ENCODE results near the gene MOGAT1. TPM values are rescaled to one million over a fixed set of nuclear protein-coding genes. Genes with fewer than 3 reads are reported as not detected.

Gene MOGAT1
- total and polyA plus RNA-seq, 2 of the 8 experiments (the other 6 are each of a cell fraction or from before 2014, with no cell fraction given): 0.11 to 0.67 TPM

DNA sequence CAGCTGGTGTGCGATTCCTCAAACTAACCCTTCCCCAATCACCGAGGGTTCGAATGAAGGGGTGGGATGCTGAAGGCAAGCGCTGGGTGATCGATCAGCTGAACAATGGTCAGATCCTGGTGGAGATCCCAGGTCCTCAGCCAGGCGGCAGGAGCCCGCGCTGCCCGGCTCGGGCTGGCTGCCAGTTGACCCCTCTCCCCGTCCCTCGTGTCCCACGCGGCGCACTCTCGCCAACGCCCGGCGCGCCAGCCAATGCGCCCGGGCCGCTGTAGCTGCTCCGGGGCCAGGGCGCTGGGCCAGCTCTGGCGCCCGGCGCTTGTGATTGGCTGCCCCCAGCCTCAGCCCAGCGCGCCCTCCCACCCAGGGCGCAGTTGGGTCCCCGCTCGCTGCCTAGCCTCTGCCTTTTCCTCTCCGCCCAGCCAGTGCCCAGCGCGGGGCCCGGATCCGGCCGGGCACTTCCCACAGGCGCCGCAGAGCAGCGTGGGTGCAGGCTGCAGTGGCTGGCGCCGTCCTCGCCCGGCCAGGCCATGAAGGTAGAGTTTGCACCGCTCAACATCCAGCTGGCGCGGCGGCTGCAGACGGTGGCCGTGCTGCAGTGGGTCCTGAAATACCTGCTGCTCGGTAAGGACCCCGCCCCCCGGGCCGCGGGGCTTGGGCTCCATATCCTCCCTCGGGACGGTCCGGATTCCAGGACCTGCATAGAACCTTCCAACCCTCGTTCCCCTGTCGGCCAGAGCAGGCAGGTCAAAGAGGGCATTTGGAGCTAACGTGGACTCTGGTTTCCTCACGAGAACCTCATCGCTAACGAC is at the start of gene MOGAT1 (continued):
- TF ChIP-seq, protein P1, sequence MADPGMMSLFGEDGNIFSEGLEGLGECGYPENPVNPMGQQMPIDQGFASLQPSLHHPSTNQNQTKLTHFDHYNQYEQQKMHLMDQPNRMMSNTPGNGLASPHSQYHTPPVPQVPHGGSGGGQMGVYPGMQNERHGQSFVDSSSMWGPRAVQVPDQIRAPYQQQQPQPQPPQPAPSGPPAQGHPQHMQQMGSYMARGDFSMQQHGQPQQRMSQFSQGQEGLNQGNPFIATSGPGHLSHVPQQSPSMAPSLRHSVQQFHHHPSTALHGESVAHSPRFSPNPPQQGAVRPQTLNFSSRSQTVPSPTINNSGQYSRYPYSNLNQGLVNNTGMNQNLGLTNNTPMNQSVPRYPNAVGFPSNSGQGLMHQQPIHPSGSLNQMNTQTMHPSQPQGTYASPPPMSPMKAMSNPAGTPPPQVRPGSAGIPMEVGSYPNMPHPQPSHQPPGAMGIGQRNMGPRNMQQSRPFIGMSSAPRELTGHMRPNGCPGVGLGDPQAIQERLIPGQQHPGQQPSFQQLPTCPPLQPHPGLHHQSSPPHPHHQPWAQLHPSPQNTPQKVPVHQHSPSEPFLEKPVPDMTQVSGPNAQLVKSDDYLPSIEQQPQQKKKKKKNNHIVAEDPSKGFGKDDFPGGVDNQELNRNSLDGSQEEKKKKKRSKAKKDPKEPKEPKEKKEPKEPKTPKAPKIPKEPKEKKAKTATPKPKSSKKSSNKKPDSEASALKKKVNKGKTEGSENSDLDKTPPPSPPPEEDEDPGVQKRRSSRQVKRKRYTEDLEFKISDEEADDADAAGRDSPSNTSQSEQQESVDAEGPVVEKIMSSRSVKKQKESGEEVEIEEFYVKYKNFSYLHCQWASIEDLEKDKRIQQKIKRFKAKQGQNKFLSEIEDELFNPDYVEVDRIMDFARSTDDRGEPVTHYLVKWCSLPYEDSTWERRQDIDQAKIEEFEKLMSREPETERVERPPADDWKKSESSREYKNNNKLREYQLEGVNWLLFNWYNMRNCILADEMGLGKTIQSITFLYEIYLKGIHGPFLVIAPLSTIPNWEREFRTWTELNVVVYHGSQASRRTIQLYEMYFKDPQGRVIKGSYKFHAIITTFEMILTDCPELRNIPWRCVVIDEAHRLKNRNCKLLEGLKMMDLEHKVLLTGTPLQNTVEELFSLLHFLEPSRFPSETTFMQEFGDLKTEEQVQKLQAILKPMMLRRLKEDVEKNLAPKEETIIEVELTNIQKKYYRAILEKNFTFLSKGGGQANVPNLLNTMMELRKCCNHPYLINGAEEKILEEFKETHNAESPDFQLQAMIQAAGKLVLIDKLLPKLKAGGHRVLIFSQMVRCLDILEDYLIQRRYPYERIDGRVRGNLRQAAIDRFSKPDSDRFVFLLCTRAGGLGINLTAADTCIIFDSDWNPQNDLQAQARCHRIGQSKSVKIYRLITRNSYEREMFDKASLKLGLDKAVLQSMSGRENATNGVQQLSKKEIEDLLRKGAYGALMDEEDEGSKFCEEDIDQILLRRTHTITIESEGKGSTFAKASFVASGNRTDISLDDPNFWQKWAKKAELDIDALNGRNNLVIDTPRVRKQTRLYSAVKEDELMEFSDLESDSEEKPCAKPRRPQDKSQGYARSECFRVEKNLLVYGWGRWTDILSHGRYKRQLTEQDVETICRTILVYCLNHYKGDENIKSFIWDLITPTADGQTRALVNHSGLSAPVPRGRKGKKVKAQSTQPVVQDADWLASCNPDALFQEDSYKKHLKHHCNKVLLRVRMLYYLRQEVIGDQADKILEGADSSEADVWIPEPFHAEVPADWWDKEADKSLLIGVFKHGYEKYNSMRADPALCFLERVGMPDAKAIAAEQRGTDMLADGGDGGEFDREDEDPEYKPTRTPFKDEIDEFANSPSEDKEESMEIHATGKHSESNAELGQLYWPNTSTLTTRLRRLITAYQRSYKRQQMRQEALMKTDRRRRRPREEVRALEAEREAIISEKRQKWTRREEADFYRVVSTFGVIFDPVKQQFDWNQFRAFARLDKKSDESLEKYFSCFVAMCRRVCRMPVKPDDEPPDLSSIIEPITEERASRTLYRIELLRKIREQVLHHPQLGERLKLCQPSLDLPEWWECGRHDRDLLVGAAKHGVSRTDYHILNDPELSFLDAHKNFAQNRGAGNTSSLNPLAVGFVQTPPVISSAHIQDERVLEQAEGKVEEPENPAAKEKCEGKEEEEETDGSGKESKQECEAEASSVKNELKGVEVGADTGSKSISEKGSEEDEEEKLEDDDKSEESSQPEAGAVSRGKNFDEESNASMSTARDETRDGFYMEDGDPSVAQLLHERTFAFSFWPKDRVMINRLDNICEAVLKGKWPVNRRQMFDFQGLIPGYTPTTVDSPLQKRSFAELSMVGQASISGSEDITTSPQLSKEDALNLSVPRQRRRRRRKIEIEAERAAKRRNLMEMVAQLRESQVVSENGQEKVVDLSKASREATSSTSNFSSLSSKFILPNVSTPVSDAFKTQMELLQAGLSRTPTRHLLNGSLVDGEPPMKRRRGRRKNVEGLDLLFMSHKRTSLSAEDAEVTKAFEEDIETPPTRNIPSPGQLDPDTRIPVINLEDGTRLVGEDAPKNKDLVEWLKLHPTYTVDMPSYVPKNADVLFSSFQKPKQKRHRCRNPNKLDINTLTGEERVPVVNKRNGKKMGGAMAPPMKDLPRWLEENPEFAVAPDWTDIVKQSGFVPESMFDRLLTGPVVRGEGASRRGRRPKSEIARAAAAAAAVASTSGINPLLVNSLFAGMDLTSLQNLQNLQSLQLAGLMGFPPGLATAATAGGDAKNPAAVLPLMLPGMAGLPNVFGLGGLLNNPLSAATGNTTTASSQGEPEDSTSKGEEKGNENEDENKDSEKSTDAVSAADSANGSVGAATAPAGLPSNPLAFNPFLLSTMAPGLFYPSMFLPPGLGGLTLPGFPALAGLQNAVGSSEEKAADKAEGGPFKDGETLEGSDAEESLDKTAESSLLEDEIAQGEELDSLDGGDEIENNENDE (IDR thresholded peaks at IDR 0.05; ENCODE audit: insufficient replicate concordance, low read length): no peak
- TF ChIP-seq BRCA1 (IDR thresholded peaks at IDR 0.05; ENCODE audit: low read depth, low read length): no peak
- no peak for TF ChIP-seq SRF (IDR thresholded peaks at IDR 0.05; ENCODE audit: low read depth, low read length)
- TF ChIP-seq MAFK (IDR thresholded peaks at IDR 0.05; ENCODE audit: low read depth, low read length): no peak
- peak; percentile 25; the same call in 1 of the 2 replicates for TF ChIP-seq CREB1 (IDR thresholded peaks at IDR 0.05)
- TF ChIP-seq HDAC2 (IDR thresholded peaks at IDR 0.05; ENCODE audit: borderline replicate concordance in 1 of 2, low read depth in 2 of 2, low read length in 2 of 2): peak in 1 of 2 experiments; percentile 82; a peak in 1 of 4 replicates
- peak; percentile 63 for TF ChIP-seq TAF7 (optimal IDR thresholded peaks at IDR 0.05; ENCODE audit: borderline replicate concordance, low read depth, low read length)
- peak; percentile 67 for TF ChIP-seq PHF8 (conservative IDR thresholded peaks at IDR 0.05; ENCODE audit: low read depth, low read length)
- TF ChIP-seq, protein P2, sequence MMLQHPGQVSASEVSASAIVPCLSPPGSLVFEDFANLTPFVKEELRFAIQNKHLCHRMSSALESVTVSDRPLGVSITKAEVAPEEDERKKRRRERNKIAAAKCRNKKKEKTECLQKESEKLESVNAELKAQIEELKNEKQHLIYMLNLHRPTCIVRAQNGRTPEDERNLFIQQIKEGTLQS (IDR thresholded peaks at IDR 0.05; ENCODE audit: insufficient read depth, low read depth, low read length): no peak
